IgD-negative memory B cell (primary cell): ENCODE data around the gene FNIP2. TPM values are rescaled to one million over a fixed set of nuclear protein-coding genes. Genes with fewer than 3 reads are reported as not detected.
"Not testable (repeated sequence)": the region's sequence is repeated elsewhere in the genome, so short reads cannot be mapped to it uniquely, and the experiment has no call there.

Experiments used
- H3K27ac Mint-ChIP-seq, 3 donors: one replicate each; pipeline ENCODE4 v1.8.0; 2020 to 2022; ENCODE audit warnings: mild to moderate bottlenecking in 3 of 3, mixed read lengths in 3 of 3, moderate library complexity in 1 of 3
- H3K27me3 Mint-ChIP-seq: one replicate; pipeline ENCODE4 v1.8.0; 2021; ENCODE audit warnings: mixed read lengths
- H3K36me3 Mint-ChIP-seq: one replicate; pipeline ENCODE4 v1.8.0; 2020; ENCODE audit warnings: mild to moderate bottlenecking, mixed read lengths
- H3K4me1 Mint-ChIP-seq, 3 donors: one replicate each; pipeline ENCODE4 v1.8.0; 2020 to 2022; ENCODE audit warnings: mixed read lengths in 3 of 3, mild to moderate bottlenecking in 1 of 3
- H3K4me3 Mint-ChIP-seq, 4 donors: one replicate each; pipeline ENCODE4 v1.8.0; 2020 to 2022; ENCODE audit warnings: mild to moderate bottlenecking in 4 of 4, mixed read lengths in 4 of 4, moderate library complexity in 3 of 4
- H3K9me3 Mint-ChIP-seq, 3 donors: one replicate each; pipeline ENCODE4 v1.8.0; 2020 to 2021; ENCODE audit warnings: mixed read lengths in 3 of 3, mild to moderate bottlenecking in 1 of 3
- polyA plus RNA-seq: library from polyadenylated mRNA; unstranded; fragments of 300-500 nt; fragmentation: Illumina TruSeq; gene quantifications from one replicate; pipeline ENCODE4 v1.2.3, GENCODE V29; 2021

Gene FNIP2
- polyA plus RNA-seq, 1 donor from 2014 or later = 0.06 TPM

DNA sequence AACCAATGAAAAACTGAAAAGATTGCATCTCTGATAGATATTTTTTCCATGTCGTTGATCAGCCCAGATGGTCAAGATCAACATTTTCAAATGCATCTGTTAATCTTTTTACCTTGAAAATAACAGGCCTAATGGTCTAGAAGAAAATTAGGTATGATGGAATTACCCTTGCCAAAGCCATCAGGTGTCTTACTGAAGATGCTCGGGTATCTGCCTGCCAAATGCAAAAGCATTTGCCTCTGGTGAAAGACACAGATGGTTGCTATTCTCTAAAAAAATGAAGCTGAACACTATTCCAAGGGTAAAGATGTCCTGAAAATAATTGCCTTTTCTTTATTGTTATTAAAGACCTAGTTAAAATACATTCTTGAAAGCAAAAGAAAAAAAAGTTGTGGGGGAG, 126.0 kb downstream of the FNIP2 start:
- no peak overlapping the region for H3K4me3 Mint-ChIP-seq
- H3K36me3 Mint-ChIP-seq = no peaks in the 10 kb centered on the region
- H3K27ac Mint-ChIP-seq = no peak overlapping the region
- no peaks in the 10 kb centered on the region for H3K27me3 Mint-ChIP-seq
- H3K4me1 Mint-ChIP-seq = no peaks in the 10 kb centered on the region
- H3K9me3 Mint-ChIP-seq = no peaks in the 10 kb centered on the region

DNA sequence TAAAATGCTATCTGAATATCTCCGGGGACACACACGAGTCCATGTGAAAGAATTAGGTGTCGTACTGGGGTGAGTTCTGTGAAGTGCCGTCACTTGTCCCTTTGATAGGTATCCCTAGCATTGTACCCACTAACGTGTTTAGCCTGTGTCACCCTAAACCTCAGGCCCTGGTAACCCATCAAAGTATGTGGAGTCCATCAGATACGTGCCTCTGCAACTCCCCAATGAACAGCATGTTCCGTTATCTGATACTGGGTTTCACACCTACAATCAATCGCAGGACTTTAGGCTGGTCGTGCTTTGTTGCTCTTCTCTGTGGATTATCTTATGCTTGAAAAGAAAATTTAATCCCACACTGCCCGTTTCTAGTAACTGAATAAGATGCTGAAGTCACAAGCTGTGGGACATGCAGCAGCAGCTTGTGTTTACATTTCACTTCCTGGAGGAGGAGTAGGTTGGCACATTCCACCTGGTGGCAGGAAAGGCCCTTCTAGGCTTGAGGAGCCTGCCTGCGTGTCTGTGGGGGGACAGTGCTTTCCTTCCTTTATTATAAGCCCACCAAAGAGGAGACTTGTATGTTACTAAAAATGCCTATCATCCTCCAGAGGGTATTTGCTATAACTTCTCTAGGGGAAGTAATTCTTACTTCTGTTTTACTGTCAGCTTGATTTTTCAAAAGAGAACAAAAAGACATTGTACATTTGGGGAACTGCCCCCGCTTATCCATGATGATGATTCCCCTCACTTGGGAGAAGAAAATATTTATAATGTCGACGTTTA, 127.2 kb downstream of the FNIP2 start:
- H3K27me3 Mint-ChIP-seq = peaks cover 1% of the 10 kb centered on the region
- no peaks in the 10 kb centered on the region for H3K4me1 Mint-ChIP-seq
- no peak overlapping the region for H3K4me3 Mint-ChIP-seq
- H3K27ac Mint-ChIP-seq = no peak overlapping the region
- no peaks in the 10 kb centered on the region for H3K9me3 Mint-ChIP-seq
- H3K36me3 Mint-ChIP-seq = peaks cover 2% of the 10 kb centered on the region

DNA sequence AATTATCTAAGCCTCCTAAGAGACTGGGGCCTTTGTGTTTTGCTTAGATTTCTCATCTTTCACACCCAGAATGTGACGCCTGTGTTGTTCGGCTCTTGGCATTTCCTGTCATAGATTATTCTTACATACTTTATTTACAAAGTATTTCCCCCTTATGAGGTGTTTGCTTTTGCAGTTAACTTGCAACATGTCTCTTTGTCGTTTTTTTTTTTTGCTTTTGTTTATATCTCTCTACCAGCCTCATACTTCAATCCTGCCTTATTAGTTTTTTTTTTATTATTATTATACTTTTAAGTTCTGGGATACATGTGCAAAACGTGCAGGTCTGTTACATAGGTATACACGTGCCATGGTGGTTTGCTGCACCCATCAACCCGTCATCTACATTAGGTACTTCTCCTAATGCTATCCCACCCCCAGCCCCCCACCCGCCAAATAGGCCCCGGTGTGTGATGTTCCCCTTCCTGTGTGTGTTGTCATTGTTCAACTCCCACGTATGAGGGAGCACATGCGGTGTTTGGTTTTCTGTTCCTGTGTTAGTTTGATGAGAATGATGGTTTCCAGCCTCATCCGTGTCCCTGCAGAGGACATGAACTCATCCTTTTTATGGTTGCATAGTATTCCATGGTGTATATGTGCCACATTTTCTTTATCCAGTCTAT, 127.9 kb downstream of the FNIP2 start:
- not testable (repeated sequence) for H3K27me3 Mint-ChIP-seq, H3K4me3 Mint-ChIP-seq, H3K36me3 Mint-ChIP-seq, H3K4me1 Mint-ChIP-seq, H3K9me3 Mint-ChIP-seq
- peak overlapping the region in 1 of 3 donors; percentile 86 for H3K27ac Mint-ChIP-seq

DNA sequence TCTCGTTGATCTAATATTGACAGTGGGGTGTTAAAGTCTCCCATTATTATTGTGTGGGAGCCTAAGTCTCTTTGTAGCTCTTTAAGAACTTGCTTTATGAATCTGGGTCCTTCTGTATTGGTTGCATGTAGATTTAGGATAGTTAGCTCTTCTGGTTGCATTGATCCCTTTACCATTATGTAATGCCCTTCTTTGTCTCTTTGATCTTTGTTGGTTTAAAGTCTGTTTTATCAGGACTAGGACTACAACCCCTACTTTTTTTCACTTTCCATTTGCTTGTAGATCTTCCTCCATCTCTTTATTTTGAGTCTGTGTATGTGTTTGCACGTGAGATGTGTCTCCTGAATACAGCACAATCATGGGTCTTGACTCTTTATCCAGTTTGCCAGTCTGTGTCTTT, 131.6 kb downstream of the FNIP2 start:
- not testable (repeated sequence) for H3K27me3 Mint-ChIP-seq, H3K9me3 Mint-ChIP-seq, H3K27ac Mint-ChIP-seq, H3K36me3 Mint-ChIP-seq, H3K4me3 Mint-ChIP-seq, H3K4me1 Mint-ChIP-seq

DNA sequence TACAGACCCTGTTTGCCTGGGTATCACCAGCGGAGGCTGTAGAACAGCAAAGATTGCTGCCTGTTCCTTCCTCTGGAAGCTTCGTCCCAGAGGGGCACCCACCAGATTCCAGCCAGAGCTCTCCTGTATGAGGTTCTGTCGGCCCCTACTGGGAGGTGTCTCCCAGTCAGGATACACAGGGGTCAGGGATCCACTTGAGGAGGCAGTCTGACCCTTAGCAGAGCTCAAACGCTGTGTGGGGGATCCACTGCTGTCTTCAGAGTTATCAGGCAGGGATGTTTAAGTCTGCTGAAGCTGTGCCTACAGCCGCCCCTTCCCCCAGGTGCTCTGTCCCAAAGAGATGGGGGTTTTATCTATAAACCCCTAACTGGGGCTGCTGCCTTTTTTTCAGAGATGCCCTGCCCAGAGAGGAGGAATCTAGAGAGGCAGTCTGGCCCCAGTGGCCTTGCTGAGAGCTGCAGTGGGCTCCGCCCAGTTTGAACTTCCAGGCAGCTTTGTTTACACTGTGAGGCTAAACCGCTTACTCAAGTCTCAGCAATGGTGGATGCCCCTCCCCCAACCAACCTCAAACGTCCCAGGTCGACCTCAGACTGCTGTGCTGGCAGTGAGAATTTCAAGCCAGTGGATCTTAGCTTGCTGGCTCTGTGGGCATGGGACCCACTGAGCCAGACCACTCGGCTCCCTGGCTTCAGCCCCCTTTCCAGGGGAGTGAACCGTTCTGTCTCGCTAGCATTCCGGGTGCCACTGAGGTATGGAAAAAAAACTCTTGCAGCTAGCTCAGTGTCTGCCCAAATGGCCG, 133.7 kb downstream of the FNIP2 start:
- peak overlapping the region in 1 of 3 donors; percentile 48 for H3K27ac Mint-ChIP-seq
- not testable (repeated sequence) for H3K36me3 Mint-ChIP-seq, H3K9me3 Mint-ChIP-seq, H3K4me3 Mint-ChIP-seq, H3K4me1 Mint-ChIP-seq, H3K27me3 Mint-ChIP-seq

- no peak overlapping the region for H3K4me3 Mint-ChIP-seq
- peaks cover 0 to 6% (median 0%) of the 10 kb centered on the region in 3 donors for H3K9me3 Mint-ChIP-seq
- no peak overlapping the region for H3K27ac Mint-ChIP-seq
- peaks cover 2% of the 10 kb centered on the region for H3K36me3 Mint-ChIP-seq
- peaks cover 3 to 7% (median 3%) of the 10 kb centered on the region in 3 donors for H3K4me1 Mint-ChIP-seq
- peaks cover 5% of the 10 kb centered on the region for H3K27me3 Mint-ChIP-seq
Measured at GRCh38 chr4:158903079-158903456, 134.2 kb downstream of the FNIP2 start.

GRCh38 chr4:158903472-158904043, 134.7 kb downstream of the FNIP2 start:
- Mint-ChIP-seq H3K27ac (no peak overlapping the region), H3K4me3 (no peak overlapping the region), H3K4me1 (peaks cover 3 to 7% (median 3%) of the 10 kb centered on the region in 3 donors), H3K27me3 (peaks cover 5% of the 10 kb centered on the region), H3K9me3 (peaks cover 0 to 6% (median 0%) of the 10 kb centered on the region in 3 donors), H3K36me3 (peaks cover 2% of the 10 kb centered on the region)

- H3K9me3 Mint-ChIP-seq = peaks cover 0 to 6% (median 0%) of the 10 kb centered on the region in 3 donors
- peaks cover 2% of the 10 kb centered on the region for H3K36me3 Mint-ChIP-seq
- H3K27me3 Mint-ChIP-seq = peaks cover 5% of the 10 kb centered on the region
- H3K4me3 Mint-ChIP-seq = no peak overlapping the region
- peaks cover 3 to 7% (median 3%) of the 10 kb centered on the region in 3 donors for H3K4me1 Mint-ChIP-seq
- H3K27ac Mint-ChIP-seq = no peak overlapping the region
Measured at GRCh38 chr4:158904815-158905214, 136.0 kb downstream of the FNIP2 start.

GRCh38 chr4:158906073-158906472, 137.2 kb downstream of the FNIP2 start:
- H3K36me3 Mint-ChIP-seq = no peaks in the 10 kb centered on the region
- peaks cover 0 to 6% (median 0%) of the 10 kb centered on the region in 3 donors for H3K9me3 Mint-ChIP-seq
- no peak overlapping the region for H3K4me3 Mint-ChIP-seq
- peaks cover 3 to 7% (median 3%) of the 10 kb centered on the region in 3 donors for H3K4me1 Mint-ChIP-seq
- H3K27me3 Mint-ChIP-seq = peaks cover 4% of the 10 kb centered on the region
- peak overlapping the region in 1 of 3 donors; percentile 23 for H3K27ac Mint-ChIP-seq

- peaks cover 0 to 1% (median 0%) of the 10 kb centered on the region in 3 donors for H3K4me1 Mint-ChIP-seq
- no peak overlapping the region for H3K27ac Mint-ChIP-seq
- no peaks in the 10 kb centered on the region for H3K9me3 Mint-ChIP-seq
- no peak overlapping the region for H3K4me3 Mint-ChIP-seq
- H3K27me3 Mint-ChIP-seq = peaks cover 17% of the 10 kb centered on the region
- H3K36me3 Mint-ChIP-seq = no peaks in the 10 kb centered on the region
Measured at GRCh38 chr4:158912390-158912789, 143.6 kb downstream of the FNIP2 start.

GRCh38 chr4:158912806-158913205, 144.0 kb downstream of the FNIP2 start:
- H3K9me3 Mint-ChIP-seq = no peaks in the 10 kb centered on the region
- no peak overlapping the region for H3K4me3 Mint-ChIP-seq
- H3K27ac Mint-ChIP-seq = no peak overlapping the region
- H3K36me3 Mint-ChIP-seq = no peaks in the 10 kb centered on the region
- H3K27me3 Mint-ChIP-seq = peaks cover 19% of the 10 kb centered on the region
- peaks cover 0 to 1% (median 0%) of the 10 kb centered on the region in 3 donors for H3K4me1 Mint-ChIP-seq

GRCh38 chr4:158913766-158914165, 144.9 kb downstream of the FNIP2 start:
- no peaks in the 10 kb centered on the region for H3K36me3 Mint-ChIP-seq
- H3K27ac Mint-ChIP-seq = no peak overlapping the region
- peaks cover 19% of the 10 kb centered on the region for H3K27me3 Mint-ChIP-seq
- no peak overlapping the region for H3K4me3 Mint-ChIP-seq
- no peaks in the 10 kb centered on the region for H3K9me3 Mint-ChIP-seq
- H3K4me1 Mint-ChIP-seq = peaks cover 0 to 1% (median 0%) of the 10 kb centered on the region in 3 donors

DNA sequence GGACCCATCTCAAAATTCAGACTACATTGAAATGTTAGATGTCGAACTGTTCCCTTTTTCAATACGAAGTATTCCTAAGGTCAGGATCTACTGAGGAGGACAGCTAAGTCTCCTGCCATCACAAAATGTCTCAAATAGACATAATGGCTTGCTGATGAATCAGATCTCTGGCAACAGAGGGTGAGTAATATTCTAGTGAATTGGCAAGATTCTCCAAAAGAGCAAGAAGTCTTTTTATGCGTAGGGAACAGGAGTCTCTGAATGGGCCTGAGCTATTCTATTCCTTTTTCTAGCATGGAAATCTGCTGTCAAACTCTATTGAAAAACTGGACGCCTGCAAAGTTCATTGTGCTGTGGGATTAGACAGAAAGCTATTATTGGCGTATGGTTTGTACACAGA, 145.4 kb downstream of the FNIP2 start:
- Mint-ChIP-seq H3K4me3 (no peak overlapping the region), H3K27ac (no peak overlapping the region), H3K4me1 (peaks cover 0 to 1% (median 0%) of the 10 kb centered on the region in 3 donors), H3K36me3 (no peaks in the 10 kb centered on the region), H3K9me3 (peaks cover 0 to 1% (median 0%) of the 10 kb centered on the region in 3 donors), H3K27me3 (peaks cover 19% of the 10 kb centered on the region)

DNA sequence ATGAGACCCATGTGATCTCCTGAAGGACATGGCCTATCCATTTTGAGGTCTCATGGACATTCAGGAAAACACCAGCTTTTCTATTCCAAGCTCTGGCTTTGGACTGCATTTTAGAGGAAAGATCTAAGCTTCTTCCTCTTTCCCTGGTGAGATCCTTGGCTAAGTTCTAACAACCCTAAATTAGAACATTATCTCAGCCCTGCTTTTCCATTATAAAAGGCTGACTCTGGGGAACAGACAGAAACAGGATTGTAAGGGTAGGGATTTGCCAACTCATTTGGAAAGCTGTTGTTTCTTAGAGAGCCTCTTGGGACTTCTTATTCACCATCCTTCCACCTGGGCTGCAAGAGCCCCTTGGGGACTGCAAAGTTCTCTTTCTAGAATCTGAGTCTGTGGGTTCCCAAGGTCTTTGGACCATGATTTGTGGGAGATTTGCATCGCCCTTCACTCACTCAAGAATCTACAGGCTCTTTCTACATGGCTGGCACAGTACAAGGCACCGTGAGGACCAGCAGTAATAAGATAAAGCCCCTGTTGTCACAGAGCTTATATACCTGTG, 146.9 kb downstream of the FNIP2 start:
- H3K27me3 Mint-ChIP-seq = peaks cover 19% of the 10 kb centered on the region
- peaks cover 2 to 5% (median 4%) of the 10 kb centered on the region in 3 donors for H3K9me3 Mint-ChIP-seq
- H3K27ac Mint-ChIP-seq = no peak overlapping the region
- peaks cover 0 to 1% (median 0%) of the 10 kb centered on the region in 3 donors for H3K4me1 Mint-ChIP-seq
- no peaks in the 10 kb centered on the region for H3K36me3 Mint-ChIP-seq
- no peak overlapping the region for H3K4me3 Mint-ChIP-seq
